Measurements from ENCODE around the gene ELFN2. TPM values are rescaled to one million over a fixed set of nuclear protein-coding genes. Genes with fewer than 3 reads are reported as not detected.

Gene ELFN2
- polyA plus RNA-seq, 1 donor from 2014 or later: not detected

DNA sequence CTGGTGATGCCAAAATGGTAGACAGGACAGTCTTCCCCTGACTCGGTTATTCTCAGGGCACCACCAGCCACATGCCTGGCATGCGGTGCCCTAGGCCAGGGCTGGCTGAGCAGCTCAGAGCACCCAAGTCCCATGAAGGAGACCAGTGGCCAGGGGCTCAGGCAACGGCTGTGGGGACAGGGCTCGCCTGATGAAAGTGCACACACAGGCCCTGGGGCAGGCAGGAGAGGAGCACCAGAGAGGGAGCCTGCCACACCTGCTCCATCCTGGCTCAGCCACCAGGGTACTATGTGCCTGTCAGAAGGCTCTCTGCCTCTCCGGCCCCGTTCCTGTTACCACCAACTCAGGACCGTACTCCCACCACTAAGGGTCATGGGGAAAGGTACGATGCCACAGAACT is 12.1 kb downstream of the ELFN2 start:
- Mint-ChIP-seq H3K9me3 (no peaks in the 10 kb centered on the region), H3K4me1 (peaks cover under 1 to 7% (median 7%) of the 10 kb centered on the region in 3 donors), H3K4me3 (no peak overlapping the region), H3K27me3 (peaks cover 55% of the 10 kb centered on the region), H3K27ac (no peak overlapping the region), H3K36me3 (no peaks in the 10 kb centered on the region)

DNA sequence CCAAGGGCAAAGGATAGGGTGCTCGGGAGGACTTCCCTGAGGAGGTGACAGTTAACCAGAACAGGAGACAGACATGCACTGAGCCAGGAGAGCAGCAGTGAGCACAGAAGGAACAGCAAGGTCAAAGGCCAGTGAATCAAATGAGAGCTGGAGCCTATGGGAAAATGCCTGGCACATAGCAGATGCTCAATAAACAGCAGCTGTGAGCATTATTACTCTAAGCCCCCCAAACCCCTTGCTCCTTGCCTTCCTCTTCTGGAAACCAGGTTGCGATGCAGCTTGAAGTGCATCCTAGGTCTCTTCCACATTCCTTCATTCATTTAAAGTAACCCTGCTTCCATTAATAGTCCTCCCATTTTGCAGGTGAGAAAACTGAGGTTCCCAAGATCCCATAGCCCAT is 13.0 kb downstream of the ELFN2 start:
- H3K9me3 Mint-ChIP-seq: no peaks in the 10 kb centered on the region
- H3K4me3 Mint-ChIP-seq: no peak overlapping the region
- H3K27me3 Mint-ChIP-seq: peaks cover 50% of the 10 kb centered on the region
- H3K4me1 Mint-ChIP-seq: peaks cover 0 to 10% (median 8%) of the 10 kb centered on the region in 3 donors
- no peaks in the 10 kb centered on the region for H3K36me3 Mint-ChIP-seq
- no peak overlapping the region for H3K27ac Mint-ChIP-seq

DNA sequence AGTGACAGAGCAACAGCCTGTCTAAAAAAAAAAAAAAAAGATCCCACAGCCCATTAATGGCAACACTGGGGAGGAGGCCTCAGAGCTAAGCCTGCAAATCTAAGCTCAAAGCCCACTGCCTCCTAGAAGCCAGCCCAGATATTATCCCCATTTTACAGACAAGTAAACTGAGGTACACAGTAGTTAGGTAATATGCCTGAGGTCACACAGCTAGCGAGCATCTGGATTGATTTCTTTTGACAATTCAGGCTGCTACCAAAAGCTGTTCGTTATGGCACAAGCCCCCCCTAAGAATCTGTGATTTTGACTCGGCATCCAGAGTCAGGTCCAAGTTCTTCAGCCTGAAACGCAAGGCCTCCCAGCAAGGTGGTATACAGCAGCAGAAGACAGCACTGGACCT is 13.7 kb downstream of the ELFN2 start:
- H3K27ac Mint-ChIP-seq: no peak overlapping the region
- peaks cover 0 to 8% (median 7%) of the 10 kb centered on the region in 3 donors for H3K4me1 Mint-ChIP-seq
- no peaks in the 10 kb centered on the region for H3K36me3 Mint-ChIP-seq
- no peaks in the 10 kb centered on the region for H3K9me3 Mint-ChIP-seq
- H3K4me3 Mint-ChIP-seq: no peak overlapping the region
- H3K27me3 Mint-ChIP-seq: peaks cover 43% of the 10 kb centered on the region

- Mint-ChIP-seq H3K9me3 (no peaks in the 10 kb centered on the region), H3K4me3 (peak overlapping the region in 1 of 4 donors; percentile 52), H3K4me1 (peaks cover 0 to 8% (median 7%) of the 10 kb centered on the region in 3 donors), H3K27me3 (peaks cover 39% of the 10 kb centered on the region), H3K27ac (no peak overlapping the region), H3K36me3 (no peaks in the 10 kb centered on the region)
These were observed 14.6 kb downstream of the ELFN2 start for GRCh38 chr22:37412495-37413250.

DNA sequence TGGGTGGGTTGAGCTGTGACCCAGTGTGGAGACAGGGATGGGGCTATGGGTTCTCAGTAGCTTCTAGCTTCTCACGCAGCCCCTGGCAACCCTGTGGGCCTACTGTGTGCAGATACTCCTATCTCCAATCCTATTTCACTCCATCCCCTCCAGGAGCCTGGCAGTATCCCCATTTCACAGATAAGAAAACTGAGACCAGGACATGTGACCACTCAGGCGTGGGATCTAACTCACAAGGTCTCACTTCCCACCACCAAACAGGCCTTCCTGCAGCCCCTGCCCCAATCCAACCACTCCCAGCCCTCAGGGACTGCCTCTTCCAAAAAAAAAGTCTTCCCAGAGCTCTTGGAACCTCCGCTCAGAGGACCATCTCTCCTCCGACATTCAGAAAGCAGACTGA is 15.6 kb downstream of the ELFN2 start:
- Mint-ChIP-seq H3K9me3 (no peaks in the 10 kb centered on the region), H3K4me3 (no peak overlapping the region), H3K36me3 (no peaks in the 10 kb centered on the region), H3K27me3 (peaks cover 31% of the 10 kb centered on the region), H3K4me1 (peaks cover 0 to 8% (median 5%) of the 10 kb centered on the region in 3 donors), H3K27ac (peak overlapping the region in 1 of 3 donors; percentile 13)

DNA sequence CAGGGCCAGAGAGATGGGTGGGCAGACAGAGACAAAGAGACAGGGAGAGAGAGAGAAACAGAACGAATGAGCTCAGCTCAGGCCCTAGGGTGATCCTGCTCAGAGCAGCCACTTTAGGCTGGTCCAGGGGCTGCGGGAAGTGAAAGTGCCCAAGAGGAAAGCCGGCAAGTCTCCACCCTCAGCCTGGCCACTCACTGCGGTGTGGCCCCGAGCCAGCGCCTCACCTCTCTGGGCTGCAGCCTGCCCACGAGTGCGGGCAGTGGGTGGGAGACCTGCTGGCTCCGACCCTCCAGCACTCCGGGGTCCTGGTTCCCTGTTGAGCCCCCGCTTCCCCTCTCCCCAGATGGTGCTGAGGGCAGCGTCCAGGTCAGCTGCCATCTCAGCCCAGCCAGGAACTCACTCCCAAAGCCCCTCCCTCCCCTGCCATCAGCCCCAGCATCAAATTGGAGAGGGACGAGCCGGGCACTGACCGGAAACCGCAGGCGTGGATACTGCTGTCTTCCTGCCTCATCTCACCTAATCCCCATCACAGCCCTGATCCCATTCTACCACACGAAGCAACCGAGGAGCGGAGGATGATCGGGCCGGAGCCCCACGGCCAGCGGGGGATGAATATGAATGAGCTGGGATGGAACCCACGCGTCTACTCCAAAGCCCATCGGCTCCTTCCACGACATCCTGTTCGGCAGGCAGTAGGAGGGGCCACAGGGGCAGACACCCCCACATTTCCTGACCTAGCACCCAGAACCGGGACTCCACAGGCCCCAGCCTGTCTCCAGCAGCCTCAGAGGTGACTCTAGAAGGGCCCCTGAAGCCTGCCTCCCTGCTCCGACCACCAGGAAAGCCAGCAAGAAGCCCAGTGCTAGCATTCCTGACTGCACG is 16.9 kb downstream of the ELFN2 start:
- H3K4me1 Mint-ChIP-seq: peaks cover 0 to 8% (median 5%) of the 10 kb centered on the region in 3 donors
- H3K27ac Mint-ChIP-seq: no peak overlapping the region
- no peaks in the 10 kb centered on the region for H3K36me3 Mint-ChIP-seq

DNA sequence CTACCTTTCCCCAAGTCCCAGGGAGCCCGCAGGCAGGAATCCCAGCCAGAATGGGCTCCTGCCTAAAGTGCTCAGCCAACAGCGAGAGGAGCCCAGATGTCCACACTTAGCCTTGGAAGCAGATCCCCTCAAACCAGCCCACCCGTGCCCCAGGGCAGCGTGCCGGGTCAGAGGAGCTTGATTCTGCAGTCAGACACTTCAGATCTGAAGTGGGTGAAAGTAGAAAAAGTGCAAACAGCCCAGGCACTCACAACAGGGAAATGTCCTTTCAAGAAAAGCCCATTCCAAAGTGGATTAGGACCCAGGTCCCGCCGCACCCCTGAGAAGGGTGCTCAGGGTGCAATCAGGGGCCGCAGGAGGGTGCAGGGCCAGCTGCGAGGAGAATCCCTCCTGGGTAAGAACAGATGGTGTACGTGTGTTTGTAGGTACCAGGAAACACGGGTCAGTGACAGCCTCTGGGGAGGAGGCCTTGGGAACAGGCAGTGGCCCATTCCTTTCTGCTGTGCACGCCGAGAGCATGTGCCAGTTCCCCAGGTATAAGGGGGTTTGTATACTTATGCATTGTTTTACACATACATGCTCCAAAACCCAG is 17.7 kb downstream of the ELFN2 start:
- Mint-ChIP-seq H3K4me1 (peaks cover 0 to 8% (median 5%) of the 10 kb centered on the region in 3 donors), H3K27me3 (peaks cover 16% of the 10 kb centered on the region), H3K36me3 (no peaks in the 10 kb centered on the region), H3K4me3 (peak overlapping the region in 2 of 4 donors; percentile 57 to 73), H3K9me3 (no peaks in the 10 kb centered on the region), H3K27ac (no peak overlapping the region)

More for the DNA sequence above, 16.9 kb downstream of the ELFN2 start:
- peak overlapping the region in 1 of 4 donors; percentile 73 for H3K4me3 Mint-ChIP-seq
- H3K9me3 Mint-ChIP-seq: no peaks in the 10 kb centered on the region
- H3K27me3 Mint-ChIP-seq: peaks cover 22% of the 10 kb centered on the region

DNA sequence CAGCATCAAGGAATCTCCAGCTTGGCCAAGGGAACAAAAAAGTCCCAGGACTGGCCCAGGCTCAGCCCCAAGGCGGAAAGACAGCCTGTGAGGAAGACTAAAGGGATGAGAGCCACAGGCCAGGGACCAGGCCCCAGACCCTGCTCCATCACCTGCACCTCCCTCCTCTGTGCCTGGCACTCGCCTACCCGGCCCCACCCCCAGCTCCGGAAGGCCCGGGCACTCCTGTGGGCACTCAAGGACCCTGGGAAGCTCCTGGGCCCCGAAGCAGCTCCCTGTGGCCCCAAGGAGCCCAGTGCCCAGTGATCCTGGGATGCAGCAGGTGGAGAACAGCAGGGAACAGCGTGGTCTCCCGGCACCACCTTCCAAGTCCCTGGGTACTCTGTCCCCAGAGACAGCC is 18.2 kb downstream of the ELFN2 start:
- no peaks in the 10 kb centered on the region for H3K9me3 Mint-ChIP-seq
- no peaks in the 10 kb centered on the region for H3K36me3 Mint-ChIP-seq
- H3K4me3 Mint-ChIP-seq: no peak overlapping the region
- no peak overlapping the region for H3K27ac Mint-ChIP-seq
- peaks cover 16% of the 10 kb centered on the region for H3K27me3 Mint-ChIP-seq
- H3K4me1 Mint-ChIP-seq: peaks cover 0 to 8% (median 5%) of the 10 kb centered on the region in 3 donors

GRCh38 chr22:37407856-37408255 is 19.4 kb downstream of the ELFN2 start:
- peaks cover 1% of the 10 kb centered on the region for H3K36me3 Mint-ChIP-seq
- no peak overlapping the region for H3K4me3 Mint-ChIP-seq
- peaks cover 0 to 8% (median 7%) of the 10 kb centered on the region in 3 donors for H3K4me1 Mint-ChIP-seq
- H3K27me3 Mint-ChIP-seq: peaks cover 12% of the 10 kb centered on the region
- no peaks in the 10 kb centered on the region for H3K9me3 Mint-ChIP-seq
- no peak overlapping the region for H3K27ac Mint-ChIP-seq

- no peaks in the 10 kb centered on the region for H3K9me3 Mint-ChIP-seq
- peaks cover 0 to 8% (median 7%) of the 10 kb centered on the region in 3 donors for H3K4me1 Mint-ChIP-seq
- H3K27me3 Mint-ChIP-seq: peaks cover 6% of the 10 kb centered on the region
- peak overlapping the region in 1 of 3 donors; percentile 33 for H3K27ac Mint-ChIP-seq
- peaks cover 1% of the 10 kb centered on the region for H3K36me3 Mint-ChIP-seq
- H3K4me3 Mint-ChIP-seq: no peak overlapping the region
These were observed 20.6 kb downstream of the ELFN2 start for GRCh38 chr22:37406441-37407235.

- H3K27me3 Mint-ChIP-seq: peaks cover 6% of the 10 kb centered on the region
- H3K36me3 Mint-ChIP-seq: peaks cover 1% of the 10 kb centered on the region
- H3K9me3 Mint-ChIP-seq: no peaks in the 10 kb centered on the region
- peaks cover 0 to 5% (median 0%) of the 10 kb centered on the region in 3 donors for H3K4me1 Mint-ChIP-seq
- no peak overlapping the region for H3K4me3 Mint-ChIP-seq
- H3K27ac Mint-ChIP-seq: peak overlapping the region in 1 of 3 donors; percentile 89
These were observed 23.2 kb downstream of the ELFN2 start for GRCh38 chr22:37404091-37404490.

GRCh38 chr22:37403267-37403960 is 23.9 kb downstream of the ELFN2 start:
- H3K4me3 Mint-ChIP-seq: no peak overlapping the region
- peaks cover 1% of the 10 kb centered on the region for H3K36me3 Mint-ChIP-seq
- H3K27ac Mint-ChIP-seq: no peak overlapping the region
- no peaks in the 10 kb centered on the region for H3K9me3 Mint-ChIP-seq
- H3K4me1 Mint-ChIP-seq: peaks cover 0 to 5% (median 0%) of the 10 kb centered on the region in 3 donors
- H3K27me3 Mint-ChIP-seq: peaks cover 9% of the 10 kb centered on the region

DNA sequence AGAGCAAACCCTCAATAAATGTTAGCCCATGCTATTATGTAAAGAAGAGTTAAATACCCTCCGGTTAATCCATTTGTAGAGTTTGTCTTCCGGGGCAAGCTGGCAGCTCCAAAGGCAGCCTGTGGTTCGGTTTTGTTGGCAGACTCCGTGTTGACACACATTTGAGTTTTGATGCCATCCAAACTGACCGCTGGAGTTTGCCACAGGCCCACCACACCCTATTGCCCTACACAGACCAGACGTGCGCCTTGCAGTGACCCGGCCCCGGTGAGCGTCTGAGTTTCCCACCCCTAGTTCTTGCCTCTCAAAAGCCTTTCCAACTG is 25.1 kb downstream of the ELFN2 start:
- Mint-ChIP-seq H3K9me3 (no peaks in the 10 kb centered on the region), H3K27me3 (peaks cover 13% of the 10 kb centered on the region), H3K4me3 (no peak overlapping the region), H3K36me3 (peaks cover 1% of the 10 kb centered on the region), H3K27ac (no peak overlapping the region), H3K4me1 (peaks cover 0 to 5% (median 0%) of the 10 kb centered on the region in 3 donors)

All from IgD-negative memory B cell (primary cell).